Measurements from ENCODE around the gene DNAH8.

Gene DNAH8, protein sequence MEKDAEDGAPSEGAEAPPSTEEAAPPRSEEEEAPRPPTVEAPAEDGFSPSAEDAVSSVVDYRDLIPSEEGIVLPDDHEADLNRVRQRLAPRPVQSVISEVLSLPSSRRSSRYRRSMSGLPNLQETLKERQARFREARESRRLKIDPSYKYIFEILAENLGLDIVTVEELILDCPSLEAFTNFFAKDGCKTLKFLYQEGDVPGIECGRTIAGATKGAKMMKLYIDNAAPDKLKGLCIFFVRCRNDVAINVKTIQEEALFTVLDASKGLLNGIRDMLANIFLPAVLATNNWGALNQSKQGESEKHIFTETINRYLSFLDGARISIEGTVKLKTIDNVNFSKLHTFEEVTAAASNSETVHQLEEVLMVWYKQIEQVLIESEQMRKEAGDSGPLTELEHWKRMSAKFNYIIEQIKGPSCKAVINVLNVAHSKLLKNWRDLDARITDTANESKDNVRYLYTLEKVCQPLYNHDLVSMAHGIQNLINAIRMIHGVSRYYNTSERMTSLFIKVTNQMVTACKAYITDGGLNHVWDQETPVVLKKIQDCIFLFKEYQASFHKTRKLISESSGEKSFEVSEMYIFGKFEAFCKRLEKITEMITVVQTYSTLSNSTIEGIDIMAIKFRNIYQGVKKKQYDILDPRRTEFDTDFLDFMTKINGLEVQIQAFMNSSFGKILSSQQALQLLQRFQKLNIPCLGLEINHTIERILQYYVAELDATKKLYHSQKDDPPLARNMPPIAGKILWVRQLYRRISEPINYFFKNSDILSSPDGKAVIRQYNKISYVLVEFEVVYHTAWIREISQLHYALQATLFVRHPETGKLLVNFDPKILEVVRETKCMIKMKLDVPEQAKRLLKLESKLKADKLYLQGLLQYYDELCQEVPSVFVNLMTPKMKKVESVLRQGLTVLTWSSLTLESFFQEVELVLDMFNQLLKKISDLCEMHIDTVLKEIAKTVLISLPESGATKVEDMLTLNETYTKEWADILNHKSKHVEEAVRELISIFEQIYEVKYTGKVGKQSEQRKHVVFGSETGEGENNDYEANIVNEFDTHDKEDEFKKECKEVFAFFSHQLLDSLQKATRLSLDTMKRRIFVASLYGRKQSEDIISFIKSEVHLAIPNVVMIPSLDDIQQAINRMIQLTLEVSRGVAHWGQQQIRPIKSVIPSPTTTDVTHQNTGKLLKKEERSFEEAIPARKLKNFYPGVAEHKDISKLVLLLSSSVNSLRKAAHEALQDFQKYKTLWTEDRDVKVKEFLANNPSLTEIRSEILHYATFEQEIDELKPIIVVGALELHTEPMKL (N-terminal part only)

DNA sequence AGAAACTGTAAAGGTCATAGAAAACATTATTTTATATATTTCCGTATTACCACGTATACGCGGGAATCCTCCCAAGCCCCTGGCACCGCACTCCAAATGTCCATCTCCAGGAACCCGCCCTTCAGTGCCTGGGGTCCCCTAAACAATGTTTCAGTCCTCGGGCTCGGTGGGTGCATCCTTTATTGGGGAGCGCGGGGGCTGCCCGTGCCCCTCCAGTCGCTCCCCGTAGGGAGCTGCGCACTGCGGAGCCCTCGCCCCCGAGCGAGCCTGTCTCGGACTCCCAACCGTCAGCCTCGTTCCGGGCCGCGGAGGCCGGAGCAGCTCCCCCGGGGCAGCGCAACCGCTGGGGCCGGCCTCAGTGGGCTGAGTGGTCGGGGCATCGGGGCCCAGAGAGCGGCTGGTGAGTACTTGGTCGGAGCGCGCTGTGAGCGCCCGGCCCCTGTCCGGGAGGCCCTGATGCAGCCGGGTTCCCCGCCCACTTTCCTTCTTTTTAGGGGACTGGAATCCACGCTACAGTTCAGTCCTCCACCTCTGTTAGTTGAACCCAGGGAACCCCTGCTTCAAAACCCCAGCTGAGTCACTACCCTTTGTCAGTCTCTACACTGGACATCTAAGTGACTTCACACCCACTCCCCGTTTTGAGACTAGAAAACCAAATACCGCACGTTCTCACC, at the start of gene DNAH8:
DNAH8 (plus strand) TSS at position 296 of the 674 bp plus-strand sequence. CDS start 7,499 bp downstream, outside the sequence.
- DNase-seq: no peak

DNA sequence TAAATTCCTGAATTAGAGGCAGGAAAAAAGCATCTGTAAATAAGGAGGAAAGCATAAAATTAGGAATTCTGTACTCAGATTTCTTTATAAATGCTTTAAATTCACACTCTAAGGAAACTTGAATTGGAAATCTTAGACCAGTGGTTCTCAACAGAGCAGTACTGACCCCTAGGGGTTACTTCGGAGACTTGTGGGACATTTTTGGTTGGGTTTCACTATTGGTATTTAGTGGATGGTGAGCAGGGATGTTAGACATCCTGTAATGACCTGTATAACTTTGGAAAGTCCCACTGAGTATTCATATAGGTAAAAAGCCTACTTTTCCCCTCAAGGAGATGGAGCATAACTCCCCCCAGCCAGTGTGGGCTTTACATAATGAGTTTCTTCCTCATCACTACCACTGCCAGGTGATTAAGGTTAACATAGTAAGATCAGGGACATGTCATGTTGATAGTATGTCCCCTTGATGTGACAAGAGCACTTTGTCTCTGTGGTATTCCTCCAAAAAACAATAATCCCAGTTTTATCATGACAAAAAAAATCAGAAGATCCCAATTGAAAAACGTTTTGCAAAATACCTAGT, 43.1 kb upstream of the DNAH8 start:
- peak; percentile 34 for DNase-seq

- DNase-seq: no peak
Measured at GRCh38 chr6:38673397-38674165, 41.5 kb upstream of the DNAH8 start.

DNA sequence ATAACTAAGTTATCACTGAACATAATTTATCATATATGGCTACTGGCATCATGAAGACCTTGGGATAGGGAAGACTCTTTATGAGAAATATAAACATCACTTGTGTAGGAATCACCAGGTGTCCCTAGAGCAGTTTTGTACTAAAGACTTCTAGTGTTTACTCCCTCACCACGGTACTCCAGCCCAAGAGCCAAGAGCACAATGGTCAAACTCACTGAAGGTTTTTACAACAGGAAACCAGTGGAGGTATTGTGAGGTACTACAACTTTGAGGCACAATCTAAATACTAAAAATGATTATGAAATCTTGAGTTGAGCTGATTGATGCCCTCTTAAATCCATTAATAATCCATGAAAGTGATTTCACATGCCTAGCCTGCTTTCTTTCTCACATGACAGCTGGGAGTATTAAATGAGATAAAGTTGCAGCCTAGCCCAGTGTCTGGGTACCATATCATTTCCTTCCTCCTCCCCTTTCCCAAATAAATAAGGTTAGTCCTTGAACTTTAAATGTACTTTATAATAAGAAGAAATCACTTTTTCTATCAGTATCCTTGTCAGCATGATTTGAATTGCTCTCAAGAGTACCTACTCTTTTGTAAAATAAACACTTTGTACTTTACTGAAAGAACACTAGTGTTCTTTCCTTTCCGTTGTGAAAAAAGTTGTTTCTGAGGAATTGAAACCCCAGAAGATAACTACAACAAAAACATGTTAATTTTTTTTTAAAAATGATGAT, 38.7 kb upstream of the DNAH8 start:
- DNase-seq: no peak

DNA sequence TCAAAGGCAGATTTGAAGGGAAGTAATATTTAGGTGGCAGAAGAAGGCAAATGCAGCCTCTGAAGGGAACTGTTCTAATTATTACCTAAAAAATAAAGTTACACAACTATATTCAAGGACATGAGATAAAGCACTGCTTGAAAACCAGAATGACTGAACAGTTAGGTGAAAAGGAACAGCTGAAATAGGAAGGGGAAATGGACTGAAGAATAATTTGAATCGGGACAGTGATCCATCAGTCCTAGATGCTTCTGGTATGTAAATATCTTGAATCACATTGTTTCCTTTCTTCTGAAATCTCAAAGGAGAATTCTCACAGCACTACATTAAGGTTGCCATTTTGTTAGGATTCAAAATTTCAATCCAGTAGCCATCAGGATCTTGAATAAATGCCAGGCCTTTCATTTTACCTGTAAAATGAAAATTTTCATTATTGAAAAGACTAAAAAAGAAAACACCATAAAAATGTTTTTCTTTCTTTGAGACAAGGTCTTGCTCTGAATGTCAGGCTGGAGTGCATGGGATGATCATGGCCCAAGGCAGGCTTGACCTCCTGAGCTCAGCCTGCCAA, 38.1 kb upstream of the DNAH8 start:
- no peak for DNase-seq

DNA sequence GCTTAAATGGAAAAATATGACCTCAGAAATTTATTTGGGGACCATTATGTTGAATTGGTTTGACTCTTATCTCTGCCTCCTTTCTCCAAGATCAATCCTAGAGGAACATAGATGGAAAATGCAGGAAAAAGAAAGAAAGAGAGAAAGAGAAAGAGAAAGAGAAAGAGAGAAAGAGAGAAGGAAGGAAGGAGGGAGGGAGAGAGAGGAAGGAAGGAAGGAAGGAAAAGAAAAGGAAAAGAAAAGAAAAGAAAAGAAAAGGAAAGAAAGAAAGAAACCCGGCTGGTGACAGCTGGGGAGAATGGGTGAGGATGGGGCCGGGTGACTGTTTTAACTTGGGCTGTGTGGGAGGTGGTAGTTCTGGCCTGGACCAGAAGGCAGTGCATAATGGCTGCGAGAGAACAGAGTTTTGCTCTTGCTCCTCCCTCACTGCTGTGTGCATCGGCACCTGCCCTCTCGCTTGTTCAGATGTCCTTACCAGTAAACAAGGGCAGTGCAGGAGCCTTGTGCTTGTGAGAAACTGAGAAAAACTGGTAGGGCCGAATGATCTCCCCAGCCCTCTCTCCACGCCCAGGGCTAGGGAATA, 36.8 kb upstream of the DNAH8 start:
- no peak for DNase-seq

GRCh38 chr6:38679668-38680067, 35.4 kb upstream of the DNAH8 start:
- no peak for DNase-seq

DNA sequence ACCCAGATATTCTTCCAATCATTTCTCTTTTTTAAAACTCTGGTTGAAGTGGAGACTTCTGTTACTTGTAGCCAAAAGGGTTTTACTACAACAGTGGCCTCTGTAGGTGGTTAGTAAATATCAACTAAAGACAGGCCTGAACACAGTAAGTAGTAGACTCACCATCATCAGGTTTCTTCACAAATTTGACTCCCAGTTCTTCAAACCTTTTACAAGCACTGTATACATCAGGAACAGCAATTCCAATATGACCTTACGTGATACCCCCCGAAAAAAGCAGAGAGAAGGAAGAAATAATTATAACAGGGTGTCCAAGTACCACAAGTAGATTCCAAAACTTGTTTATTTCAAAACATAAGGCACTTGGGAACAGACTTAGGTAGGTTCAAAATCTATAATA, 33.3 kb upstream of the DNAH8 start:
- no peak for DNase-seq

DNA sequence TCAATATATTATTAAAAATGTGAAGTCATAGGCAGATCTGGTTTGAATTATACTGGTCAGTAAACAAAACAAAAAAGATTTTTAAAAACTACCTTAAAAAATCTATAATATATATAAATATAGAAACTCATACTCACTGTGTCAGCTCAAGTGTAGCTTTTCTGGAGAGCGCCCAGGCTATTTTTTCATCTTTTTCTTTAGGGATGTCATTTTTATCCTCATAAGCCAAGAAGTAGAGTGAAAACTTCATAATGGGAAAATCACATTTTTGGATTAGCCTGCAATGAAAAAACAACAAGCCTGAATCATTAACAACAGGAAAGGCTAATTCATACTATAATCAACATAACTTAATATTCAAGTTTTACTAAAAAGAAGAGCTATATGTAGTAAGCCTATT, 30.9 kb upstream of the DNAH8 start:
- DNase-seq: no peak

- no peak for DNase-seq
Measured at GRCh38 chr6:38684904-38685303, 30.2 kb upstream of the DNAH8 start.

- DNase-seq: no peak
Measured at GRCh38 chr6:38686270-38687042, 28.7 kb upstream of the DNAH8 start.

- DNase-seq: no peak
Measured at GRCh38 chr6:38687043-38687353, 28.1 kb upstream of the DNAH8 start.

GRCh38 chr6:38687549-38687948, 27.6 kb upstream of the DNAH8 start:
- no peak for DNase-seq

GRCh38 chr6:38688579-38689087, 26.5 kb upstream of the DNAH8 start:
- DNase-seq: no peak

- DNase-seq: no peak
Measured at GRCh38 chr6:38695227-38695900, 19.7 kb upstream of the DNAH8 start.

- DNase-seq: no peak
Measured at GRCh38 chr6:38695933-38696332, 19.2 kb upstream of the DNAH8 start.

DNA sequence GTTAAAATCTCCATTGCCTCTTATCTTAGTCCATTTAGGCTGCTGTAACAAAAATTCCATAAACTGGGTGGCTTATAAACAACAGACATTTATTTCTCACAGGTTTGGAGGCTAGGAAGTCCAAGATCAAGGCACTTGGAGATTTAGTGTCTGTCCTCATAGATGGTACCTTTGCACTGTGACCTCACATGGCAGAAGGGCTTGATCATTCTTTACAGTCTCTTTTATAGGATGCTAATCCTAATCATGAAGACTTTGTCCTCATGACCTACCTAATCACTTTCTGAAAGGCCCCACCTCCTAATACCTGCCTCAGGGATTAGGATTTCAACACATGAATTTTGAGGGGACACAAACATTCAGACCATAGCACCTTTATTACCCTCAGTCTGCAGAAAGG, 18.8 kb upstream of the DNAH8 start:
- DNase-seq: no peak

DNA sequence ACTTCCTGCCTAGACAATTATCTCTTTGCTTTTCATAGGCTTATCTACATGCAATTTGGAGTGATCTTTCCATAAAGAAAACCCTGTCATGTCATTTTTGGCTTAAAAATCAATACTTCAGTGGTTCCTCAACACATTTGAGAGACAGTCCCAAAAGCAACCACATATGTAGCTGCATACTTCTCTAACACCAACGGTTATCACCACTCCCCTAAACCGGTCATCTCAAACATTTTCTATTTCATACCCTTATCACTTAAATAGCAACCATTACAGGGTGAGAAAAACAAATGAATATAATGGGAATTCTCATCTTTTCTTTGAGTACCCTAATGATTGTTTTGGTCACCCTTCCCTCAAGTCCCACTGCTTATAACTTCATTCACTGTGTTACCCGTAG, 17.3 kb upstream of the DNAH8 start:
- DNase-seq: no peak

All from NCI-H2171 (cell line).